GDM1 (cell line): ENCODE measurements around the gene HIF3A.
"Not testable (repeated sequence)": the region's sequence is repeated elsewhere in the genome, so short reads cannot be mapped to it uniquely, and the experiment has no call there.

Source experiments
- DNase-seq: peaks from one replicate; lab custom pipeline; 2025; lab: John Stamatoyannopoulos, UW

Gene HIF3A

GRCh38 chr19:46361915-46362314 lies 65.1 kb downstream of the HIF3A start:
- no peak for DNase-seq

GRCh38 chr19:46364359-46364758 lies 67.5 kb downstream of the HIF3A start:
- no peak for DNase-seq

DNA sequence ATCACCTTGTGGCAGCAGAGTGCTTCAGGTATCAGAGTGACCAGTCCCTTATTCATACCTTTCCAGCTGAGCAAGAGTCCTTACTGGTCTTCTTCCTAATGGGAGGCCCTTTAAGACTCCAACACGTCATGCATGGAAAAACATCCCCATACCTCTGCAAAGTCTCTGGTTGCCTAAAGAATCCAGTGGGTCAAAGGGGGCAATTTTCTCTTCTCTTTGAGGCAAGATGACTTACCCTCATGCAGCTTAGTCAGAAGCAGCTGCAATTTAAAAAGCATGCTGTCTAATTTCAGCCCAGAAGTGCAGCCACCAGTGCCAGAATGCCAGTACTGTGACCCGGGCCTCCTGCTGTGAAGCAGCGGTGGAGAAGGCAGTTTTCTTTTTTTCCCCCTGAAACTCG lies 68.7 kb downstream of the HIF3A start:
- DNase-seq = no peak

DNA sequence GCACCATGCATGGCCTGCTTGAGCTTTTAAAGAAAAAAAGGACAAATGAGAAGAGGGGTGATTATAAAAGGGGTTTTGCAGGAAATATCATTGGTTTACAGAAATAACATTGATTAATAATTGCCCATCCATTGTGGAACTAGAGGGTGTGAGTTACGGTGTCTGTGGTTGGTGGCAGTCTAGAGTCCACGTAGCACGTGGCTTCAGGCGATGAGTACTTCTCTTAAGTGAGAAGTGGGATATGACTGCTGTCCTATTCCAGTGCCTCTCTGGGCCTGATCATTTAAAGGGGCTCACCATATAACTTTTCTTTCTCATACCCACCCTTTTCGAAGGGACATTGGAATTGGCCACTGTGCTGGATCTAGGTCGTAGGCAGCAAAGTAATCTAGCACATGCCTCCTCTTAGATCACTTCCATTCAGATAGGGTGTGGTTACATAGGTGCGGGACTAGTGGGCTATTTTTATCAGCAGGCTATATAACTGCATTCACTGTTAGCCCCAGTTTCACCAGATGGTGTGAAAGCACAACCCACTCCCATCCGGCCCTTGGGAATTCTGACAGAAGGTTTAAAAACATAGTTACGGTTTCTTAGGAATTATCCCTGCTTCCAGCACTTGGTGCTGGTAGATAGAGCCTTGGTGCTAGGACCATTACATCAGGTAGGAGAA lies 69.9 kb downstream of the HIF3A start:
- DNase-seq = no peak

- DNase-seq = no peak
These were observed 70.6 kb downstream of the HIF3A start for GRCh38 chr19:46367426-46367825.

DNA sequence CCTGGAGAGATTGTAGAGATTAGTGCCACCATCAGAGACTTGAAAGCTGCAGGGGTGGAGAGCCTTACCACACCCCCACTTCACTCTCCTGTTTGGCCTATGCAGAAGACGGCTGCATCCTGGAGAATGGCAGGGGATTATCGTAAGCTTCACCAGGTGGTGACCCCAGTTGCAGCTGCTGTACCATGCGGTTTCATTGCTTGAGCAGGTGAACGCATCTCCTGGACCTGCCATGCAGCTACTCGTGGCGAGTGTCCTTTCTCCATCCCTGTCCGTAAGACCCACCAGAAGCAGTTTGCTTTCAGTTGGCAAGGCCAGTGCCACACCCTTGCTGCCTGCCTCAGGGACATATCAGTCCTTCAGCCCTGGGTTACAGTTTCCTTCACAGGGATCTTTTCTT lies 71.3 kb downstream of the HIF3A start:
- no peak for DNase-seq

DNA sequence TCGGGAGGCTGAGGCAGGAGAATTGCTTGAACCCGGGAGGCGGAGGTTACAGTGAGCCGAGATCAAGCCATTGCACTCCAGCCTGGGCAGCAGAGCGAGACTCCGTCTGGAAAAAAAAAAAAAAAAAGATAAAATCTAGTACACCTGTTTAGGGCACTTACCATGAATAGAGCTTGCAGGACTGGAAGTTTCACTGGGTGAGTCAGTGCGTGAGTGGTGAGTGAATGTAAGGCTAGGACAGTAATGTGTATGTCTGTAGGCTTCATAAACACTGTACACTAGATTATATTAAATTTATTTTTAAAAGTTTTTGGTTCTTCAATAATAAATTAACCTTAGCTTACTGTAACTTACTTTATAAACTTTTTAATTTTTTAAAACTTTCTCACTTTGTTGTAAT lies 73.0 kb downstream of the HIF3A start:
- DNase-seq = no peak

DNA sequence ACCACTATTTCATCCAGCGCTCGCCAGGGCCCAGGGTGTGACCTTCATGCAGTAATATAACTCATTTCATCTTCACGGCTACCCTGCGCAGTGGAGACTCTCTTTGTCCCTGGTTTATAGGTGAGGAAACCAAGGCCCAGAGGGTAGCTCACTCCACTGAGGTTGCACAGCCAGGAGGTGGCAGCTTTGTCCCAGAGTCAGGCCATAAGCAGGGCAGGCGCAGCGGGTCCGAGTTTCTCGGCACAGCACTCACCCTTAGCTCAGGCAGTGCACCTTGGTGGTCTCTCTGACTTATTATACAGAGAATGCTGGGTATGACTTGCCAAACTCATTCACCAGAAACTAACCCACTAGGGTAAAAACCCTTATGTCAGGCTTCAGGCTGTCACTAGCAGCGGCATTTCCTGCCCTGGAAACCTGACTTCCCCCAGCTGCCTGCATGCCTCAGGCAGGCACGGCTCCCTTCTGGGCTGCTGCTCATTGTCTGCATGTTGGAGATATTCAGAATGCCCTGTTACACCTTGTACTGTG lies 74.6 kb downstream of the HIF3A start:
- DNase-seq = no peak

- DNase-seq = no peak
These were observed 76.2 kb downstream of the HIF3A start for GRCh38 chr19:46372901-46373490.

GRCh38 chr19:46373491-46374359 lies 76.9 kb downstream of the HIF3A start:
- no peak for DNase-seq

DNA sequence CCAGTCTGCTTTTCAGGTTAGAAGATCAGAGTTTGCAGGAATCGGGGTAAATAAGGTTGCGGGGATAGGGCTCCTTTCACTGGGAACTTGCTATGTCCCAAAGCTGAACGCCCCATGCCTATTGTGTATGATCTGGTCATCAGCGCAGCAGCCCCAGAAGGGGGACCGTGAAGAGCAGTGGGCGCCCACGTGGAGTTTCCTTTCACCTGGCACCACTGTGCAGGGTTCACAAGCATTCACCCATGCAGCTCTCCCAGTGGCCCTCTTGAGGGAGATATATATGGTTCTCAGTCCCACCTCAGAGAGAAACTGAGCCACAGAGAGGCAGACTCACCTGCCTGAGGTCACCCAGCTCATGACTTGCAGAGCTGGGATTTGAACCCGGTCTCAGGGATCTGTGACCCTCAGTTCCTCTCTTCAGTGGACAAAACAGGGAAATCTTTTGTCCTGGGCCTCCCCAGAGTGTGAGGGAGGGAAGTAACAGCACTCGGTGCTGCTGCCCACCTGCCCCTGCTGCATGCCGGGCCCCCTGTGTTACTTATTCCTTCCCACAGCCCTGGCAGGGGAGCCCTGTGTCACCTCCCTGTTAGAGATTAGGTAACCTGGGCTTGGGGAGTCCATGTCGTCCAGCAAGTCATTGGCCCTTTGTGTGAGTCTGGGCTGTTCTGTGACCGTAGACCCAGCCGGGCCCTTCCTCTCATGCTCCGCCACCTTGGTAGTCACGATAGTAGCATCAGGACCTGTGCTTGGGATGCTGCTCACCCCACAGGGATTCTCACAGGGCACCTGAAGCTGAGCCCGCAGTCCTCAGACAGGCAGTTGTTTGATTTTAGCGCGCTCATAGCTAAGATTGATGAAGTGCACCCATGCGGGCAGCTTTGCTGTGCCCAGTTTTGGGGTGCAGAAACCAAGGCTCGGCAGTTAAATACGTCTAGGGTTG lies 78.0 kb downstream of the HIF3A start:
- no peak for DNase-seq

GRCh38 chr19:46375476-46376067 lies 78.7 kb downstream of the HIF3A start:
- DNase-seq = not testable (repeated sequence)

- DNase-seq = no peak
These were observed 79.7 kb downstream of the HIF3A start for GRCh38 chr19:46376241-46377153.

- DNase-seq = no peak
These were observed 81.4 kb downstream of the HIF3A start for GRCh38 chr19:46378268-46378667.

DNA sequence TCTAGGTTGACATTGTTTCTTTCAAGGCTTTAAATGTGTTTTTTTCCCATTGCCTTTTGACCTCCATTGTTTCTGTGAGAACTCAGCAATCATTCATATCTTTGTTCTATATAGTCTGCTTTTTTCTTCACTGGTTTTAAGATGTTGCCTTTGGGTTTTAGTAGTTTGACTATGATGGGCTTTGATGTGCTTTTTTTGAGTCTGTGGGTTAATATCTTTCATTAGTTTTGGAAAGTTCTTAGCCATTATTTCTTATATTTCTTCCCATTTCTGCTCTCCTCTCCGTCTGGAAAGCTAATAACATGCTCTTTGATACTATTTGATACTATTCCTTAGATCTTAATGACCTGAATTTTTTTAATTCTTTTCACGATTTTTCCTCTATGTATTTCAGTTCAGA lies 83.8 kb downstream of the HIF3A start:
- no peak for DNase-seq

- DNase-seq = no peak
These were observed 84.5 kb downstream of the HIF3A start for GRCh38 chr19:46381346-46381745.

DNA sequence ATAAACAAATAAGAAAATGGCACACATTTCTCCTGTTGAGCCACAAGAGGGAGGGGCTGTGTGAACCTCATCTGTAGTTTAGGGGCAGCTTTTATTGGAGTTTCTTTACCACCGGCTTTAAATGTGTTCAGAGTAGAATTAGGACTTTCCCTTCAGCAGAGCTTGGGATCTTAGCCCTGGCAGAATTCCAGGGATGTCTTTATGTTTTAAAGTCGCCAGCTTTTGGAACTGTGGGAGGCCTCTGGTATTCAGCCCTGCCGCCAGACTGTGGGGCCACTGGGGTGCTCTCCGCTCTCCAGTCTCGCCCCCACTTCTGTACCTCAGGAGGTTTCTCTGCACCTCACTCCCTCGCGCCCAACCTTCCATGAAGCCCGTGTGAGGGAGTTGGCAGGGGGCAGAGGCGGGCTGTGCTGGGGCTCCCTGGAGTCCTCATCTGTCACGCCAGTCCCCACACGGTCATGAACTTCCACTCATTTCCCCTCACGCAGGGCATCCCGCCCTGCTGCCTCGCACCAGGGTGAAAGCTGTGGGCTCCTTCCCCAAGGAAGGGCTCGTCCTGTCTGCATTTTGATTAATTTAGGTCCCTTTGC lies 85.0 kb downstream of the HIF3A start:
- no peak for DNase-seq

DNA sequence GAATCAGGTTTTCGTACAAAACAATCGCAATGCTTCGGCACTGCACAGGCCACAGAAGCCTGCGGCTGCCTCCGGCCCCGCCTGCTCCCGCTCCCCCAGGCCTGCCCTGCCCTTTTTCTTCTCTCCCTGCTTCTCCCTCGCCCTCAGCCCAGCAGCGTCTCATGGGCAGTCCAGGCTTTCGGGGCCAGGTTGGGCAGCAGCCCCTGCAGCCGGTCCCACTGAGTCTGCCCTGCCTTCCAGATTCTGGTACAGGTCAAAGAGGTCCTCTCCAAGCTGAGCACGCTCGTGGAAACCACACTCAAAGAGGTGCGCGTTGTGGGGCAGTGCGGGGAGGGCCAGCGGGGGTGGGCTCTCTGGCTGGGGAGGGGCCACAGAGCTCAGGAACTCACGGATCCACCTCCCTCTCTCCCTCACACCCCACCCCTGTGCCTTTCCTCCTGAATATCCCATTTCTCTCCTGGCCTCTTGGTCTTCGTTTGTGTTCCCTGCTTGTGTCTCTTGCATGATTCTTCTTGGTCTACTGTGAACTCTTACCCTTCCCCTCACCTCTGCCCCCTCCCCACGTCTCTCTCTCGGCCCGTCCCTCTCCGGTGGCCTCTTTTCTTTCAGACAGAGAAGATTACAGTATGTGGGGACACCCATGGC lies 86.5 kb downstream of the HIF3A start:
- DNase-seq = no peak

- no peak for DNase-seq
These were observed 87.0 kb downstream of the HIF3A start for GRCh38 chr19:46383846-46384245.
